HUES48 (cell line): ENCODE results near the gene BCL3.
"Not testable (repeated sequence)": the region's sequence is repeated elsewhere in the genome, so short reads cannot be mapped to it uniquely, and the experiment has no call there.

Source experiments
- H3K27ac ChIP-seq: one replicate; pipeline ENCODE4 v1.7.0; 2013; ENCODE audit warnings: low read depth, low read length, inconsistent platforms
- H3K27me3 ChIP-seq: 2 replicates; pipeline ENCODE4 v1.6.1; 2013; ENCODE audit warnings: mild to moderate bottlenecking, low read length; ENCODE audit not compliant: control insufficient read depth, insufficient read depth
- H3K36me3 ChIP-seq: 2 replicates; pipeline ENCODE4 v1.6.1; 2013; ENCODE audit warnings: low read length; ENCODE audit not compliant: control insufficient read depth, insufficient read depth
- H3K4me1 ChIP-seq: 2 replicates; pipeline ENCODE4 v1.6.1; 2013; ENCODE audit warnings: mild to moderate bottlenecking, low read length; ENCODE audit not compliant: control insufficient read depth, insufficient read depth
- H3K4me3 ChIP-seq: 2 replicates; pipeline ENCODE4 v1.5.1; 2013; ENCODE audit warnings: mild to moderate bottlenecking, low read depth, low read length
- H3K9ac ChIP-seq: 2 replicates; pipeline ENCODE4 v1.6.1; 2013; ENCODE audit warnings: mild to moderate bottlenecking, low read depth, low read length, moderate library complexity
- H3K9me3 ChIP-seq: 2 replicates; pipeline ENCODE4 v1.6.1; 2013; ENCODE audit warnings: low read length; ENCODE audit not compliant: control insufficient read depth, insufficient read depth

Gene BCL3

DNA sequence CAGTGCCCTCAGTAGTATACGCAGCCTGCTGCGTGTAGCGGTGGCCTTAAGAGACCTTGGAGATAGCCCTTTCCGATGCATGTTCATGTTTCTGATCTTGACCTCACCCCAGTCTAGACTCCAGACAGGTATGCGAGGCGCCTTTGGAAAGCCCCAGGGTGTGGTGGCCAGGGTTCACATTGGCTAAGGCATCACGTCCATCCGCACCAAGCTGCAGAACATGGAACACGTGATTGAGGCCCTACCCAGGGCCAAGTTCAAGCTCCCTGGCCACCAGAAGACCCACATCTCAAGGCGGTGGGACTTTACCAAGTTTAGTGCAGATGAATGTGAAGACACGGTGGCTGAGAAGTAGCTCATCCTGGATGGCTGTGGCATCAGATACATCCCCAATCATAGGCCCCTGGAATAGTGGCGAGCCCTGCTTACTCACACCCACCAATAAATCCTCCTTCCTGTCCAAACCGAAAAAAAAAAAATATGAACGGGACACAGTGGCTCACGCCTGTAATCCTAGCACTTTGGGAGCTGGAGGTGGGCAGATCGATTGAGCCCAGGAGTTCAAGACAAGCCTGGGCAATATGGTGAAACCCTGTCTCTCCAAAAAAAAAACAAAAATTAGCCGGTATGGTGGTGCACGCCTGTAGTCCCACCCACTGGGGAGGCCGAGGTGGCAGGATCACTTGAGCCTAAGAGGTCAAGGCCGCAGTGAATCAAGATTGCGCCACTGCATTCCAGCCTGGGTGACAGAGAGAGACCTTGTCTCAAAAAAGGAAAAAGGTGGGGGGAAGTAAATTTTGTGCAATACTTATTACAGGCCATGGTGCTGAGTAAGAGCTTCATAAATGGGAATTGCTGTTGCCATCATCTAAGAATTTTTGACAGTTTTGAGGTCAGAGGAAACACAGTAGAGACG, 16.8 kb downstream of the BCL3 start:
- H3K9ac ChIP-seq, result no peak overlapping the region
- no peak overlapping the region for H3K4me3 ChIP-seq
- H3K36me3 ChIP-seq, result no peaks in the 10 kb centered on the region
- no peak overlapping the region for H3K27ac ChIP-seq
- H3K4me1 ChIP-seq, result no peaks in the 10 kb centered on the region
- H3K27me3 ChIP-seq, result 0 out of 2 replicates have a peak, but pooled peaks cover 3% of the 10 kb centered on the region
- no peaks in the 10 kb centered on the region for H3K9me3 ChIP-seq

GRCh38 chr19:44765949-44766335, 17.4 kb downstream of the BCL3 start:
- Histone ChIP-seq H3K9ac (no peak overlapping the region), H3K27me3 (0 out of 2 replicates have a peak, but pooled peaks cover 3% of the 10 kb centered on the region), H3K27ac (no peak overlapping the region), H3K36me3 (no peaks in the 10 kb centered on the region), H3K9me3 (no peaks in the 10 kb centered on the region), H3K4me1 (no peaks in the 10 kb centered on the region), H3K4me3 (no peak overlapping the region)

- no peak overlapping the region for H3K9ac ChIP-seq
- H3K27me3 ChIP-seq, result 0 out of 2 replicates have a peak, but pooled peaks cover 3% of the 10 kb centered on the region
- H3K9me3 ChIP-seq, result no peaks in the 10 kb centered on the region
- H3K4me3 ChIP-seq, result no peak overlapping the region
- H3K4me1 ChIP-seq, result no peaks in the 10 kb centered on the region
- no peaks in the 10 kb centered on the region for H3K36me3 ChIP-seq
- H3K27ac ChIP-seq, result no peak overlapping the region
Observed at GRCh38 chr19:44767295-44768180, 19.0 kb downstream of the BCL3 start.

DNA sequence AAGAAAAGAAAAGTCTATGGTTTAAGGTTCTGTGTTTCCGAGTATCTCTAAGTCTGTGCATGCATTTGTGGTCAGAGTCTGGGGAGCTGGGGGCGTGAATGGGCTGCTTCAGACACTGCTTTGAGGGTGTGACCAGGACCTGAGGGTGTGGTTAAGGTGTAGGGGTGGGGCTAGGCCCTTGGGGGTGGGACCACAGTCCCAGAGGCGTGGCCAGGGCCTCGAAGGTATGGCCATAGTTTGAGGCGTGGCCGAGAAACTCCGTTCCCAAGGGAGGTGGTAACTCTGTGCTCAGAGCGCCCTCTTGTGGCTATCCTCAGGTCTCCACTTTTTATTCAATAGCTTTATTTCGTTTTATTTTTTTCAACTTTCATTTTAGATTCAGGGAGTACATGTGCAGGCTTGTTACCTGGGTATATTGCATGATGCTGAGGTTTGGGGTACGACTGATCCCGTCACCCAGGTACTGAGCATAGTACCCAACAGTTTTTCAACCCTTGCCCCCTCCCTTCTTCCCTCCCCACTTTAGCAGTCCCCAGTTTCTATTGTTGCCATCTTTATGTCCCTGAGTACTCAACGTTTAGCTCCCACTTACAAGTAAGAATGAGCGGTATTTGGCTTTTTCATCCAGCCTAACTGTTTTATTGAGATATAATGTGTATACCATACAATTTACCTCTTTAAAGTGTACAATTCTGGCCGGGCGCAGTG, 22.2 kb downstream of the BCL3 start:
- Histone ChIP-seq H3K36me3 (no peaks in the 10 kb centered on the region), H3K4me1 (no peaks in the 10 kb centered on the region), H3K27ac (no peak overlapping the region)

DNA sequence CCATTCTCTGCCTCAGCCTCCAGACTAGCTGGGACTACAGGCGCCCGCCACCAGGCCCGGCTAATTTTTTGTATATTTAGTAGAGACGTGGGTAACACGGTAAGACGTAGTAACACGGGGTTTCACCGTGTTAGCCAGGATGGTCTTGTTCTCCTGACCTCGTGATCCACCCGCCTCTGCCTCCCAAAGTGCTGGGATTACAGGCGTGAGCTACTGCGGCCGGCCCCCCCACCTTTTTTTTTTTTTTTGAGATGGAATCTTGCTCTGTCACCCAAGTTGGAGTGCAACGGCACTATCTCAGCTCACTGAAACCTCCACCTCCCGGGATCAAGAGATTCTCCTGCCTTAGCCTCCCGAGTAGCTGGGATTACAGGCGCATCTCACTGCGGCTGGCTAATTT, 23.6 kb downstream of the BCL3 start:
- not testable (repeated sequence) for H3K4me1 ChIP-seq, H3K9me3 ChIP-seq, H3K27ac ChIP-seq, H3K36me3 ChIP-seq, H3K4me3 ChIP-seq, H3K9ac ChIP-seq, H3K27me3 ChIP-seq

More for the DNA sequence above, 22.2 kb downstream of the BCL3 start:
- no peaks in the 10 kb centered on the region for H3K9me3 ChIP-seq
- H3K9ac ChIP-seq, result no peak overlapping the region
- no peak overlapping the region for H3K4me3 ChIP-seq
- H3K27me3 ChIP-seq, result 0 out of 2 replicates have a peak, but pooled peaks cover 3% of the 10 kb centered on the region

- no peak overlapping the region for H3K27ac ChIP-seq
- no peak overlapping the region for H3K9ac ChIP-seq
- H3K36me3 ChIP-seq, result no peaks in the 10 kb centered on the region
- no peak overlapping the region for H3K4me3 ChIP-seq
- no peaks in the 10 kb centered on the region for H3K4me1 ChIP-seq
- H3K27me3 ChIP-seq, result no peaks in the 10 kb centered on the region
- no peaks in the 10 kb centered on the region for H3K9me3 ChIP-seq
Observed at GRCh38 chr19:44772959-44773358, 24.5 kb downstream of the BCL3 start.

- Histone ChIP-seq H3K4me3 (no peak overlapping the region), H3K27me3 (no peaks in the 10 kb centered on the region), H3K27ac (no peak overlapping the region), H3K9me3 (no peaks in the 10 kb centered on the region), H3K36me3 (0 out of 2 replicates have a peak, but pooled peaks cover 2% of the 10 kb centered on the region), H3K9ac (no peak overlapping the region), H3K4me1 (no peaks in the 10 kb centered on the region)
Observed at GRCh38 chr19:44775676-44776240, 27.2 kb downstream of the BCL3 start.

DNA sequence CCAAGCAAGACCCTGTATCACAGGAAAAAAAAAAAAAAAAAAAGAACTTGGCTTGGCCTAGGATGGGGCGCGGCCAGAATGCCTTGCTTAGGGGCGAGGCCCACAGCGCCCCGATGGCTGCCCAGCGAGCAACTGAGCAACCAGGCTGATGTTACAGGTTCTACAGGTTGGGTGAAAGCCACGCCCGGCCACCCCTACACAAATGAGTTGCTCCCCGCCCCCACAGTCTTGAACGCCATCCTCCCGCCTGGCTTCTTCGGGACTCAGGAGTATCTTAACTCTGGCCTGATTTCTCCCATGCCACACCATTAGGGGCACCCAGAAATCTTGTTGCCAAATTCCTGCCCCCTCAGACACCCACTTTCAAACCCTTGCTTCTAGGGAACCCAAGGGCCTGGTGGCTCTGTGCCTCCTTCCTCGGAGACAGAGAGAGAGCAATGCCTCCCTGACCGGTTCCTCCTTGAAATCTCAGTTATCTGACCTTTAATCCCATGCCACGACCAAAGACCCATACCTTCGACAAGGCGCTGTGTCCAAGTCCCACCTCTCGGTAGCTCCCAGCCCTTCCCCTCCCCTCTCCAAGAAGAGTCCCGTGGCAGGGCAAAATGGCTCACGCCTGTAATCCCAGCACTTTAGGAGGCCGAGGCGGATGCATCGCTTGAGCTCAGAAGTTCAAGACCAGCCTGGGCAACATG, 28.0 kb downstream of the BCL3 start:
- Histone ChIP-seq H3K9me3 (no peaks in the 10 kb centered on the region), H3K9ac (no peak overlapping the region), H3K27me3 (no peaks in the 10 kb centered on the region), H3K27ac (no peak overlapping the region), H3K4me1 (no peaks in the 10 kb centered on the region), H3K4me3 (no peak overlapping the region), H3K36me3 (peaks cover 4% of the 10 kb centered on the region; the same call in 1 of the 2 replicates)

- Histone ChIP-seq H3K36me3 (peaks cover 4% of the 10 kb centered on the region; the same call in 1 of the 2 replicates), H3K9me3 (no peaks in the 10 kb centered on the region), H3K27me3 (no peaks in the 10 kb centered on the region), H3K4me1 (no peaks in the 10 kb centered on the region), H3K27ac (no peak within 1 kb of the TSS), H3K4me3 (peak within 1 kb of the TSS; percentile 84), H3K9ac (peak within 1 kb of the TSS; percentile 69; the same call in 1 of the 2 replicates)
Observed at GRCh38 chr19:44777715-44778347, 29.3 kb downstream of the BCL3 start, which contains the start of gene CBLC. Gene CBLC, plus strand, starts transcription at chr19:44777890. Its CDS starts 42 bp downstream, at chr19:44777932.
